Effector memory CD8-positive, alpha-beta T cell (primary cell): ENCODE data around the gene TRAPPC2.

Source experiments
- ATAC-seq: fragments of 150-1000 bp; cut with Tn5 transposase; replicated peaks from 2 replicates; pipeline ENCODE4 v1.10.0; 2021; ENCODE audit warnings: mild to moderate bottlenecking, moderate library complexity
- DNase-seq, 3 experiments: peaks; one replicate each; pipeline ENCODE4 v3.0.0; 2021
- H3K27ac Mint-ChIP-seq, 2 donors: one replicate each; pipeline ENCODE4 v1.8.0; 2022; ENCODE audit warnings: mild to moderate bottlenecking in 2 of 2, mixed read lengths in 2 of 2, moderate library complexity in 2 of 2
- H3K27me3 Mint-ChIP-seq, 2 donors: one replicate each; pipeline ENCODE4 v1.8.0; 2022; ENCODE audit warnings: mixed read lengths in 2 of 2
- H3K36me3 Mint-ChIP-seq: one replicate; pipeline ENCODE4 v1.8.0; 2022; ENCODE audit warnings: mild to moderate bottlenecking, moderate library complexity, mixed read lengths; ENCODE audit not compliant: insufficient read depth
- H3K4me1 Mint-ChIP-seq, 2 donors: one replicate each; pipeline ENCODE4 v1.8.0; 2022; ENCODE audit warnings: low read depth in 2 of 2, mixed read lengths in 2 of 2
- H3K4me3 Mint-ChIP-seq, 2 donors: one replicate each; pipeline ENCODE4 v1.8.0; 2022; ENCODE audit warnings: mild to moderate bottlenecking in 2 of 2, mixed read lengths in 2 of 2, moderate library complexity in 2 of 2
- H3K9me3 Mint-ChIP-seq, 2 donors: one replicate each; pipeline ENCODE4 v1.8.0; 2022; ENCODE audit warnings: mixed read lengths in 2 of 2

TRAPPC2 gene

DNA sequence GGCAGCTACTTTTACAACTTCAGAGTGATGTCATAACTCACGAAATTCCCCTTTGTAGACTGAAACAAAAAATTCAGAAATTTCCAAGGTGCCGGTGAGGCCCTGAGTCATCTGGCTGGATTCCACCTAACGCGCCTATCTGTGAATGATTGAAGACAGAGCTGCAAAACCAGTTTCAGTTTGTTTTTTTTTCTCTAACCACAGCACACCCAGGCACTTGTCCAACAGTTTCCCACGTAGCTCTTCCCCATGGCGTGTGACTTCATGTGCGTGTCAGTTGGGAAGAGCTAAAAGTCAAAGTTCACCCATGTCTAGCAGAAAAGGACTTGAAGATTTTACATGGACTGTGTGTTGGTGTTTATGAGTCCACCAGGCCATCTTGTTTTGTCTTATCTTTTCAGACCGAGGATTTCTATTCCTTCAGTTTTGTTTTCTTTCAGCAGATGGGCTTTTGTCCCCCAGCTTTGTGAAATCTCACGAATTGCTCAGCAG lies 65.1 kb downstream of the TRAPPC2 start:
- Mint-ChIP-seq H3K4me1 (peaks cover 1 to 5% of the 10 kb centered on the region in 2 donors), H3K36me3 (peaks cover 10% of the 10 kb centered on the region), H3K4me3 (peak overlapping the region; percentile 38 to 61), H3K9me3 (no peaks in the 10 kb centered on the region), H3K27ac (peak overlapping the region; percentile 80 to 89), H3K27me3 (no peaks in the 10 kb centered on the region)
- DNase-seq (peak; percentile 29 to 37 (median 35)), ATAC-seq (peak; percentile 93)

- DNase-seq, result no peak
- H3K4me1 Mint-ChIP-seq, result peaks cover 1 to 5% of the 10 kb centered on the region in 2 donors
- H3K36me3 Mint-ChIP-seq, result peaks cover 10% of the 10 kb centered on the region
- H3K4me3 Mint-ChIP-seq, result no peak overlapping the region
- no peak for ATAC-seq
- H3K27me3 Mint-ChIP-seq, result no peaks in the 10 kb centered on the region
- H3K27ac Mint-ChIP-seq, result no peak overlapping the region
- no peaks in the 10 kb centered on the region for H3K9me3 Mint-ChIP-seq
These were observed 66.5 kb downstream of the TRAPPC2 start for GRCh38 chrX:13667919-13668318.

DNA sequence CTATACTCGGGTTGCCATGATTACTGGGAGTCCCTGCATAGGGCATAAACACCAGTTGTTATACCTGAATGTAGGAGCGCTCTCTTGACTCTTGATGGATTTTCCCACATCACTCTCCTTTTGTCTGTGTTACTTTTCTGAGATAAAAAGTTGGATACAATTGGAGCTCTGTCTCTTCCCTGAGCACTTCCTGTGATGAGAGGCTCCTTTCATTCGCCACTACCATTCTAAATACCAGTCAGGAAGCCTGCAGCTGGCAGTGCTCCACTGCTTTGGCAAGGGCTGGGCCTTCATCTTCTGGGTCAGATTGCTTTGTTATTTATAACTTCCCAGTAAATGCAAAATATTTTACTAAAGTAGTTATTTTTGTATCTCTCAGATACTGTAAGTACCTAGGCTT lies 67.6 kb downstream of the TRAPPC2 start:
- DNase-seq (no peak), ATAC-seq (no peak)
- peaks cover 1 to 5% of the 10 kb centered on the region in 2 donors for H3K4me1 Mint-ChIP-seq
- no peak overlapping the region for H3K27ac Mint-ChIP-seq
- no peaks in the 10 kb centered on the region for H3K27me3 Mint-ChIP-seq
- H3K9me3 Mint-ChIP-seq, result no peaks in the 10 kb centered on the region
- peaks cover 12% of the 10 kb centered on the region for H3K36me3 Mint-ChIP-seq
- H3K4me3 Mint-ChIP-seq, result no peak overlapping the region

DNA sequence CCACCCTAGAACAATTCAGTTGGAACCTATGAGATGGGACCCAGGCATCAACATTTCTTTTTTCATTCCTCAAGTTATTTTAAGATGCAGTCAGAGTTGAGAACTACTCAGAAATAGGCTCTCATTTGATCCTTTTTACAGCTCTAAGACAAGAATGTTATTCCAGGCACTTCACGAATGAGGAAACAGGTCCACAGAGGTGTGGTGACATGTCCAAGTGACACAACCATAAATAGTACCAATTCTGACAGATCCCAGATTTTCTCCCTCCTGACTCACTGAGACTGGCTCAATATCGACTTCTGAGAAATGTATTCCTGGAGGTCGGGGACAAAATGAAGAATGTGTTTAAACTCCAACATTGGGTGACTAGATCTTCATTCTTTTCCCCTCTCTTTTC lies 70.4 kb downstream of the TRAPPC2 start:
- peaks cover 20% of the 10 kb centered on the region for H3K36me3 Mint-ChIP-seq
- no peak overlapping the region for H3K27ac Mint-ChIP-seq
- no peak overlapping the region for H3K4me3 Mint-ChIP-seq
- H3K9me3 Mint-ChIP-seq, result no peaks in the 10 kb centered on the region
- H3K27me3 Mint-ChIP-seq, result no peaks in the 10 kb centered on the region
- peaks cover 0 to 2% of the 10 kb centered on the region in 2 donors for H3K4me1 Mint-ChIP-seq
- DNase-seq (no peak), ATAC-seq (no peak)

- DNase-seq, result no peak
- H3K27me3 Mint-ChIP-seq, result no peaks in the 10 kb centered on the region
- H3K4me3 Mint-ChIP-seq, result peak overlapping the region; percentile 25 to 38
- H3K27ac Mint-ChIP-seq, result peak overlapping the region; percentile 29 to 74
- peaks cover 33% of the 10 kb centered on the region for H3K36me3 Mint-ChIP-seq
- H3K9me3 Mint-ChIP-seq, result no peaks in the 10 kb centered on the region
- peaks cover 0 to 8% of the 10 kb centered on the region in 2 donors for H3K4me1 Mint-ChIP-seq
- no peak for ATAC-seq
These were observed 72.0 kb downstream of the TRAPPC2 start for GRCh38 chrX:13662355-13662791.
